Suprapubic skin (tissue), 4 donors: Measurements from ENCODE around the gene CRTC3. TPM values are rescaled to one million over a fixed set of nuclear protein-coding genes. Genes with fewer than 3 reads are reported as not detected.

ENCODE experiments used
- DNase-seq, 2 donors: peaks; one replicate each; pipeline ENCODE4 v3.0.0-alpha.2; 2019; ENCODE audit warnings: low spot score in 2 of 2
- H3K27ac ChIP-seq: fragments of 200-600 bp; sonication (generic); one replicate; pipeline ENCODE4 v1.5.1; 2019
- H3K27me3 ChIP-seq: fragments of 200-600 bp; sonication (generic); one replicate; pipeline ENCODE4 v1.5.1; 2019
- H3K36me3 ChIP-seq: fragments of 200-600 bp; sonication (generic); one replicate; pipeline ENCODE4 v1.5.1; 2019
- H3K4me1 ChIP-seq: fragments of 200-600 bp; sonication (generic); one replicate; pipeline ENCODE4 v1.5.1; 2019
- H3K4me3 ChIP-seq: fragments of 200-600 bp; sonication (generic); one replicate; pipeline ENCODE4 v1.5.1; 2019; ENCODE audit warnings: mild to moderate bottlenecking
- H3K9me3 ChIP-seq: fragments of 200-600 bp; sonication (generic); one replicate; pipeline ENCODE4 v1.5.1; 2019
- CTCF ChIP-seq, 2 donors: fragments of 200-600 bp in 1 of 2; fragments of 450-650 bp in 1 of 2; sonication (generic) in 1 of 2; IDR thresholded peaks; one replicate each; pipeline ENCODE4 v1.5.1; 2016 to 2019; ENCODE audit warnings: antibody characterized with exemption in 2 of 2, mild to moderate bottlenecking in 1 of 2, moderate library complexity in 1 of 2
- EP300 ChIP-seq: sonication (generic); formaldehyde crosslinking; IDR thresholded peaks from one replicate; pipeline ENCODE4 v1.6.1; 2017; ENCODE audit warnings: antibody characterized with exemption
- POLR2A ChIP-seq, 2 donors: fragments of 450-650 bp; IDR thresholded peaks; one replicate each; pipeline ENCODE4 v1.6.1; 2017; ENCODE audit warnings: antibody characterized with exemption in 2 of 2, mild to moderate bottlenecking in 2 of 2, moderate library complexity in 2 of 2
- POLR2AphosphoS5 ChIP-seq, 3 donors: sonication (generic); formaldehyde crosslinking; IDR thresholded peaks; one replicate each; pipeline ENCODE4 v1.6.1; 2017; ENCODE audit warnings: antibody characterized with exemption in 3 of 3
- WGBS: methylation state at CpG from one replicate; pipeline ENCODE4 v1.1.5; 2018; 5-methylcytosine and 5-hydroxymethylcytosine counted together
- total RNA-seq, 4 donors: library from RNA; depleted of rRNA; stranded (reverse); fragments of >200 nt; gene quantifications; one replicate each; pipeline ENCODE4 v1.1.0, GENCODE V29; 2016

CRTC3 gene
- total RNA-seq, 4 donors from 2014 or later = 23.6 to 50.4 (median 33.4) TPM

GRCh38 chr15:90483637-90484036 is 46.1 kb upstream of the CRTC3 start:
- H3K27ac ChIP-seq = no peak overlapping the region
- WGBS = 87% methylated on average over 2 of the region's 2 CpGs
- DNase-seq = no peak
- peaks cover 89% of the 10 kb centered on the region for H3K36me3 ChIP-seq
- no peaks in the 10 kb centered on the region for H3K27me3 ChIP-seq
- H3K9me3 ChIP-seq = no peaks in the 10 kb centered on the region
- no peak for TF ChIP-seq CTCF (IDR thresholded peaks at IDR 0.05)
- TF ChIP-seq POLR2A (IDR thresholded peaks at IDR 0.05) = no peak
- TF ChIP-seq EP300 = no peak
- TF ChIP-seq POLR2AphosphoS5 (IDR thresholded peaks at IDR 0.05) = no peak
- peaks cover 13% of the 10 kb centered on the region for H3K4me1 ChIP-seq
- H3K4me3 ChIP-seq = no peak overlapping the region

DNA sequence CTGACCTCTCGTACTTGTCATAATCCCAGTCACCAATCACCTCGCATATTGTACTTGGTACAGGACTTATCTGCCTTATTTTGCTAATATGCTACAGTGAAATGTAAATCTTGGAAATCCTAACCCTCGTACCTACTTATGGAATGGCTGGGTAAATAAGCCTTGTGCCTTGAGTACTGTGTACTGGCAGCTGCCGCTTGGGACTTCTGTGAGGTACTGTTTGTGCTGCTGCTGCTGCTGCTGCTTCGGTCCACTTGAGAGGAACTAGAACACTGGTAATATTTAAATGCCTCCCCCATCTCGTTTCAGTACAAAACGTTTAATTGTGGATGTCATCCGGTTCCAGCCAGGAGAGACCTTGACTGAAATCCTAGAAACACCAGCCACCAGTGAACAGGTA is 42.5 kb upstream of the CRTC3 start:
- H3K9me3 ChIP-seq = no peaks in the 10 kb centered on the region
- no peak overlapping the region for H3K4me3 ChIP-seq
- 97% methylated on average over 8 of the region's 8 CpGs for WGBS
- peaks cover under 1% of the 10 kb centered on the region for H3K4me1 ChIP-seq
- no peak for DNase-seq
- H3K27ac ChIP-seq = no peak overlapping the region
- no peaks in the 10 kb centered on the region for H3K27me3 ChIP-seq
- TF ChIP-seq POLR2A (IDR thresholded peaks at IDR 0.05) (no peak), EP300 (no peak), POLR2AphosphoS5 (IDR thresholded peaks at IDR 0.05) (no peak), CTCF (IDR thresholded peaks at IDR 0.05) (no peak)
- peaks cover 99% of the 10 kb centered on the region for H3K36me3 ChIP-seq

DNA sequence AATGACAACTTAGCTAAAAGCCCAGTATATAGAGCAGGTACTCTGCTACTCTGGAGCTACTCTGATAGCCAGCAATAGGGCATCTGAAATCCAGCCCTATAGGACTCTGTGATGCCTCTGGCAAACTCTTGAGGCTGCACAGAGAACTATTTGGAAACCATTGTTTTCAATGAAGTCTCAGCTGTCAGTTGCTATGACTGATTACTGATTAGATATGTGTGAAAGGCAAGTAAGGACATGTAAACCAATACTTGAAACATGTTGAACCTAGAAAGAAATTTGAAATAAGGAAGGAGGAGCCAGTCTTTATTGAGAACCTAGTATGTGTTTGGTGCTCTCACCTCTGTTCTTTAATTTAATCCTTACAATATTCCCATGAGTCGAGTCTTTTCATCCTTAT is 40.2 kb upstream of the CRTC3 start:
- 90% methylated on average over 1 of the region's 1 CpG for WGBS
- DNase-seq = no peak
- H3K9me3 ChIP-seq = no peaks in the 10 kb centered on the region
- H3K27me3 ChIP-seq = no peaks in the 10 kb centered on the region
- H3K4me1 ChIP-seq = no peaks in the 10 kb centered on the region
- H3K27ac ChIP-seq = no peak overlapping the region
- TF ChIP-seq POLR2AphosphoS5 (IDR thresholded peaks at IDR 0.05) (no peak), EP300 (no peak), CTCF (IDR thresholded peaks at IDR 0.05) (no peak), POLR2A (IDR thresholded peaks at IDR 0.05) (no peak)
- peaks cover 99% of the 10 kb centered on the region for H3K36me3 ChIP-seq
- no peak overlapping the region for H3K4me3 ChIP-seq

DNA sequence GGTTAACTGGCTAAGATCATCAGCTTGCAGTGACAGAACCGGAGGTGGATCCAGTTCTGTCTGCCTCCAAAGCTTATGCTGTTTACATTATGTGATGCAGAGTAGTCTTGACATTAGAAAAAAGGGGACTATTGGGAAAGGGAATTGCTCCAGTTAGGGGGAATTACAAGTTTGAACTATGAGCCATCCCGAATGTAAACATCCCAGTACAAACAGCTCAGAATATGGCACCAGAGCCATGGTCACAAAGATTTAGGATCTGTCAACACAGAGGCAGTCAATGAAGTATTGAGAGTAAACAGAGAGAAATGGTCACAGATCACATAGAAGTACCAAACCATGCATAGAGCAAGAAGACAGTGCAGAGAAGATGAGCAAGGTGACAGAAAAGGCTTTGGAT is 39.8 kb upstream of the CRTC3 start:
- no peaks in the 10 kb centered on the region for H3K27me3 ChIP-seq
- H3K4me1 ChIP-seq = no peaks in the 10 kb centered on the region
- no peak overlapping the region for H3K27ac ChIP-seq
- peaks cover 99% of the 10 kb centered on the region for H3K36me3 ChIP-seq
- no peak for TF ChIP-seq CTCF (IDR thresholded peaks at IDR 0.05)
- TF ChIP-seq EP300 = no peak
- TF ChIP-seq POLR2AphosphoS5 (IDR thresholded peaks at IDR 0.05) = no peak
- TF ChIP-seq POLR2A (IDR thresholded peaks at IDR 0.05) = no peak
- H3K9me3 ChIP-seq = no peaks in the 10 kb centered on the region
- WGBS = 89% methylated on average over 2 of the region's 2 CpGs
- no peak for DNase-seq
- no peak overlapping the region for H3K4me3 ChIP-seq

DNA sequence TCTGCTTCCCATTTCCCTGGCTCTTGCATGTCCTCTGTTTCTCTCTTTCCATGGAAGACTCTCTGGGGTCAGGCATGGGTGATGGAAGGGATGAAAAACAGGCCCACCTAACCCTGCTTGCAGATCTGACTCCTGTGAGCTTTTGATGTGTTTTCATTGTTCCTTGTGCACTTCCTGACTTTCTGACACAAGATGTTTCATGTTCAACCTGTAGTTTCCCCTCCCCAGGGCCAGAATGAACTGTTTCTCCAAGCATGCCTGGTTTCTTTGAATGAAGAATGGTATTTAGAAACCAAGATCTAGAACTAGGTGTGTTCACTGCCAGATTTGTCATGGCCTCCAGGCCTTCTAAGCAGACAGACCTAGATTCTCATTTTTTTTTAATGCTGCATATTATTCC is 36.1 kb upstream of the CRTC3 start:
- Histone ChIP-seq H3K4me3 (no peak overlapping the region), H3K9me3 (no peaks in the 10 kb centered on the region), H3K36me3 (peaks cover 99% of the 10 kb centered on the region), H3K27ac (no peak overlapping the region), H3K4me1 (peaks cover 10% of the 10 kb centered on the region), H3K27me3 (no peaks in the 10 kb centered on the region)
- TF ChIP-seq EP300 (no peak), POLR2AphosphoS5 (IDR thresholded peaks at IDR 0.05) (no peak), CTCF (IDR thresholded peaks at IDR 0.05) (no peak), POLR2A (IDR thresholded peaks at IDR 0.05) (no peak)
- DNase-seq = no peak
